GM10248 (cell line): Measurements from ENCODE around the gene ATP11A.

Source experiments
- CTCF ChIA-PET: fragments of 300-600 bp; sonication (Branson Sonifier 250); formaldehyde crosslinking; extraction: SDS; loops from one replicate; lab custom pipeline; 2021; ENCODE audit warnings: antibody characterized with exemption; lab: Yijun Ruan, JAX
- POLR2A ChIA-PET: fragments of 350-650 bp; sonication (Branson Sonifier 250); formaldehyde crosslinking; extraction: SDS; loops from one replicate; lab custom pipeline; 2020; ENCODE audit warnings: antibody characterized with exemption; lab: Yijun Ruan, JAX
- DNase-seq: peaks from one replicate; pipeline ENCODE4 v3.0.0; 2012; ENCODE audit errors: extremely low spot score
- CTCF ChIP-seq: IDR thresholded peaks from 2 replicates; pipeline ENCODE4 v1.5.1; 2012; ENCODE audit warnings: mild to moderate bottlenecking, low read depth; ENCODE audit errors: extremely low read depth, missing control alignments, control extremely low read depth

Gene ATP11A

GRCh38 chr13:112820318-112820717, 130.5 kb downstream of the ATP11A start:
- ChIA-PET CTCF (interaction anchor here (1.9 kb wide), 1 partner anchor 54 kb away, joined by 5 read pairs; no protein-coding TSS in a partner anchor), POLR2A (no interaction called here)
- DNase-seq, result no peak
- no peak for TF ChIP-seq CTCF

- DNase-seq, result no peak
- ChIA-PET CTCF (no interaction called here), POLR2A (no interaction called here)
- TF ChIP-seq CTCF, result no peak
These were observed 131.7 kb downstream of the ATP11A start for GRCh38 chr13:112821340-112822055.

- no peak for DNase-seq
- no peak for TF ChIP-seq CTCF
- CTCF ChIA-PET, result no interaction called here
- POLR2A ChIA-PET, result no interaction called here
These were observed 133.0 kb downstream of the ATP11A start for GRCh38 chr13:112822851-112823250.

GRCh38 chr13:112824429-112824828, 134.6 kb downstream of the ATP11A start:
- no peak for TF ChIP-seq CTCF
- ChIA-PET CTCF (interaction anchor here (1.5 kb wide), 1 partner anchor 10 kb away, joined by 3 read pairs; no protein-coding TSS in a partner anchor), POLR2A (no interaction called here)
- no peak for DNase-seq

GRCh38 chr13:112825071-112825470, 135.2 kb downstream of the ATP11A start:
- POLR2A ChIA-PET, result no interaction called here
- CTCF ChIA-PET, result interaction anchor here (1.5 kb wide), 1 partner anchor 11 kb away, joined by 3 read pairs; no protein-coding TSS in a partner anchor
- DNase-seq, result no peak
- TF ChIP-seq CTCF, result no peak

GRCh38 chr13:112825875-112826274, 136.0 kb downstream of the ATP11A start:
- POLR2A ChIA-PET, result no interaction called here
- no peak for DNase-seq
- TF ChIP-seq CTCF, result no peak
- CTCF ChIA-PET, result interaction anchor here (1.5 kb wide), 1 partner anchor 12 kb away, joined by 3 read pairs; no protein-coding TSS in a partner anchor
